ENCODE results near the gene SIGLEC9. TPM values are rescaled to one million over a fixed set of nuclear protein-coding genes. Genes with fewer than 3 reads are reported as not detected.

Gene SIGLEC9
- 0.21 TPM for total RNA-seq

DNA sequence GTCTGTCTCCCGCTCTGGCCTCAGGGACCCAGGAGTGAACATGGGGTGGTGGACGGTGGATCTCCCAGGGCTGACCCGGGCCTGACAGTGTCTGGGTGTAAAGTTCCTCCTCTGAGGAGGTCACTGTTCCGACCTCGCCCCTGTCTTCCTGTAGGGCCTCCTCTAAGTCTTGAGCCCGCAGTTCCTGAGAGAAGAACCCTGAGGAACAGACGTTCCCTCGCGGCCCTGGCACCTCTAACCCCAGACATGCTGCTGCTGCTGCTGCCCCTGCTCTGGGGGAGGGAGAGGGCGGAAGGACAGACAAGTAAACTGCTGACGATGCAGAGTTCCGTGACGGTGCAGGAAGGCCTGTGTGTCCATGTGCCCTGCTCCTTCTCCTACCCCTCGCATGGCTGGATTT, at the start of gene SIGLEC9:
SIGLEC9 (plus strand) TSS at position 178 of the 400 bp plus-strand sequence; CDS start at position 247, 69 bp downstream.
- DNase-seq: no peak

DNA sequence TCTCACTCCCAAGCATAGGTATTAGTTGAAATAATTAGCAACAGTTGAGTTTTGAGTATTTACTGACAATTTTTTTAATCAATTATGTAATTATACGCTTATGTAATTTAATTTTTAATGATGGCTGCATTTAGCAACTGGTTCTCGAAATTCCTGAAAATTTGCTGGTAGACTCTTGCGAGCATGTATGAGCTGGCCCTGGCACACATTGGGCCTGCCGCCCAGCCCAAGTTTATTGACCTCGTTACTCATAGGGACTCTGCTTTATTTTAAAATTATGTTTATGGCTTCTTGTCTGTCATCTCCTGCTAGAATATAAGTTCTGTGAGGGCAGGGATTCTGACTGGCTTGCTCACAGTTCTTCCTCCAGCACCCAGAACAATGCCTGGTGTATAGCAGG, 48.7 kb upstream of the SIGLEC9 start:
- no peak for DNase-seq

DNA sequence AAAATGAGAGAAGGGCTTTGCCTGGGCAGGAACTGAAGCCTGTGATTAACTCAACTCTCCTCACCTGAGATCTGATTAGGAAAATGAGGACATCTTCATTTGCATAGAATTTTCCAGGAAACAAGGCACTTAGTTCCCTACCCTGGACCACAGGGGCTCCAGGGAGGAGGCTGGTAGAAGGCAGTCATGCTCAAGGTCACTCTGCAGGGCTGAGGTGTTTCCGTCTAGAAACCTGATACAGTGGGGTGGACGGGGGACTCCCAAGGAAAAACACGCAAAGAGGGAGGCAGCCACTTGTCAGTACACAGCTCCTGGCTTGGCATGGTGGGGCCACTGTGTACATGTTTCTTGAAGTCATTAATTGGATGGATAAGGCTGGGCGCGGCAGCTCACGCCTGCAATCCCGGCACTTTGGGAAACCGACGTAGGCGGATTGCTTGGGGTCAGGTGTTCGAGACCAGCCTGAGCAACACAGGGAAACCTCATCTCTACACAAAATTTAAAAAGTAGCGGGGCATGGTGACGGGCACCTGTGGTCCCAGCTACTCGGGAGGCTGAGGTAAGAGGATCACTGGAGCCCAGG, 48.0 kb upstream of the SIGLEC9 start:
- DNase-seq: no peak

DNA sequence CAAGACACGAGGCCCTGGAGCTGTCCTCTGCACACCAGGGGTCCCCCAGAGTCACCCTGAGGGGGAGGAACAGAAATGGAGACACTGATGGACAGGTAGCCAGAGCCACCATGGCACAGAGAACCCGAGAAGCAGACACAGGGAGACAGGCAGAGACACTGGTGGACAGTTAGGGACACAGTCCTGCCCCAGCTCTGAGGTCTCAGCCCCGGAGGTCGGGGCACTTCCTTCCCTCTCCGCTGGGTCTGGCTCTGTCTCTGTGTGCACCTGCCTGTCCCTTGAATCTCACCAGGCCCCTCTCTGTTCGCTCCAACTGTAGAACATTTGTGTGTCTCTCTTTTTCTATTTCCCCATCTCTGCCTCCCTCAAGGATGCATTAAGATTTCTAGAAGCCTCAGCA, 46.6 kb upstream of the SIGLEC9 start:
- no peak for DNase-seq

DNA sequence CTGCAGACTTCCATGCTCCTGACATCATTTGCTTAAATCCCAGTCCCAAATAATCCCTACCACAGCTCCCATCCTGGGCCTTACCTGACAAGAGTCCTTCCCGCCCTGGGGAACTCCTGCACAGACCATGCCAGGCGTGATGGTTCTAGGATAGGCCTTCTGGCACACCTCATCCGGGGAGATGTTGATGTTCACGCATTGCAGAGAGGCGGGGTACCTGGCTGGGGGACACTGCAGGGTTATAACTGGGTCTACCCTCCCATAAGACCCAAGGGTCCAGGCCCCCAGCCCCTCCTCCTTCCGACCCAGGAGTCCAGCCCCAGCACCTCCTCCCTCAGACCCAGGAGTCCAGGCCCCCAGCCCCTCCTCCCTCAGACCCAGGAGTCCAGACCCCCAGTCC, 46.0 kb upstream of the SIGLEC9 start:
- no peak for DNase-seq

DNA sequence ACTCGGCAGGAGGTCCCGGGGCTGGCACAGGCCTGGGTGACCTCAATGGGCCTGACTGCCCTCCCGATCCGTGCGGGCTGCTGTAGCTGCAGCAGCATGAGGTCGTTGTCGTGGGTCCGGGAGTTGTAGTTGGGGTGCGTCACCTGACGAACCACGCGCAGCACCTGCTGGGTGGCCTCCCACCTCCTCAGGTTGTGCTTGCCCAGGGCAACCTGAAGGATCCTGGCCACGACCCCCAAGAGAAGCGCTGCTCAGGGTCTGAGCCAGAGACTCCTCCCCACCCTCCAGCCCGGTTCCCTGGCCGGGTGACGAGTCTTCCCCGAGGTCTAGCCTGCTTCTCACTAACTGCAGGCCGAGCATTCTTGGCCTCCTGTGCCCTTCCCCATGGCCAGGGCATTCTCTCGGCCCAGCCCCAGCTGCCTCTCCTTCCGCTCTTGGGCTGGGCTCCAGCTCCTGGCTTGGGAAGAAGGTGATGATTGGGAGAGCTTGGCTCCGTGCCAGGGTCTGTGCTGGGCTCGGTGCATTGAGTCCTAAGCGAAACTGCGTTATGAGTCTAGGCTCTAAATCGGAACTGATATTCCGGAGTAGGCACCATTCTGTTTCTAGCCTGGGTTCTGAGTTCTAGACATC, 45.1 kb upstream of the SIGLEC9 start:
- DNase-seq: no peak

DNA sequence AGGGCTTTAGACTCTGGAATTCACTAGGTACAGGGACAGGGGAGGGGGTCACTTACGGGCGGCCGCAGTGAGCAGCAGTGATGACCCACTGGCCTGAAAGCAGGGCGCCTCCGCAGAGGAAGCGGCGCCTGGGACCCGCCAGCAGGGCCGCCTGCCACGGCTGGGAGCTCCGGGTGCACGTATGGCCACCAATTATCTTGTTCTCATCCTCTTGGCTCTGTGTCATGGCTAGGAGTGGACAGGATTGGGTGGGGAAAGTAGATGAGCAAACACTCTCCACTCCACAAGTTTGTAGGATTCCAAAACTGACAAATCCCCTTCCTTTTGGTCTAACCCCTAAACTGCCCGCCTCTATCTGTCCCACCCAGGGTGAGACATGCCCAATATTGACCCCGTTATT, 43.2 kb upstream of the SIGLEC9 start:
- no peak for DNase-seq

DNA sequence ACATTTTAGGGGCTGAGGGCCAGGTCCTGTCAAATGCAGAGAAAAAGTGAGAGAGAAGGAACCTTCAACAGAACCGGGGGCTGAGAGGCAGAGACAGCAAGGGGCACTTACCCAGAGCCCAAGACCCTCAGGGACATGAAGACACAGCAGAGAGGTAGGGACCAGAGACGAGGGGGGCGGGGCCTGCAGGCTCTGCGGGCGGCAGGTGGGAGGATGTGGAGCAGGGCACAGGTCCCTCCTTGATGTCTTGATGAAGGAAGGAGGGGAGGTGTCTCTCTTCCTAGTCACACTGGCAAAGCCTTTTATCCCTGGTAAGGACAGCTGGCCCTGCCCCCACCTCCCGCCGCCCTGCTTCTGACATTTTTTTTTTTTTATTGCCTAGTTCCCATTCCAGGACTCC, 42.1 kb upstream of the SIGLEC9 start, which contains the start of gene KLK14:
KLK14 (minus strand) TSS at position 277 of the 400 bp plus-strand sequence; CDS start at position 4, 273 bp downstream.
- no peak for DNase-seq

DNA sequence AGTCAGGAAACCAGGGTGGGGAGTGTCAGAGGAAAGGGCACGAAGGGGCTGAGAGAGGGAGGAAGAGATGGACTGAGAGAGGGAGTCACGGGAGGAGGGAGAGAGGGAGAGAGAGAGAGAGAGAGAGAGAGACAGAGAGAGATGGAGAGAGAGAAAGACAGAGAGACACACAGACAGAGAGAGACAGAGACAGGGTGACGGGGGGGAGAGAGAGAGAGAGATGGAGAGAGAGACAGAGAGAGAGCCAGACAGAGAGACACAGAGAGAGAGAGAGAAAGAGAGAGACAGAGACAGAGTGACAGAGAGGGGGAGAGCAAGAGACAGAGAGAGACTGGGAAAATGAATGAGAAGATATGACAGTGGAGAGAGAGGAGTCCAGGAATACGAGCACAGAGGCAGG, 41.5 kb upstream of the SIGLEC9 start:
- DNase-seq: no peak

DNA sequence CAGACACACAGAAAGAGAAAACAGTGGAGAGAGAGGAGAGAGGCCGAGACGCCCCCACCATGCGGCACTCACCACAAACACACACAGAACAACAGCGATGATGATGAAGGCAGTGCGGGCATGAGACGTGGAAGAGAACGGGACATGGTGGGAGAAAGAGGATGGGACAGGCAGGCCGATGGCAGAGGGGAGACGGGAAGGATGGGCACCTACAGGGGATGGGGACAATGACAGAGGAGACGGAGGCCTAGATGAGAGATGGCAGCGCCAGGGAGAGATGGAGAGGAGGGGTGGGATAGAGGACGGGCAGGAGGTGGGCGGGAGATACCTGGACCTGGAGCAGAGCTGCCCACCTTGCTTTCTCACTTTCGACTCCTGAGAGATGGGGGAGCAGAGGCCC, 40.9 kb upstream of the SIGLEC9 start:
- DNase-seq: no peak

DNA sequence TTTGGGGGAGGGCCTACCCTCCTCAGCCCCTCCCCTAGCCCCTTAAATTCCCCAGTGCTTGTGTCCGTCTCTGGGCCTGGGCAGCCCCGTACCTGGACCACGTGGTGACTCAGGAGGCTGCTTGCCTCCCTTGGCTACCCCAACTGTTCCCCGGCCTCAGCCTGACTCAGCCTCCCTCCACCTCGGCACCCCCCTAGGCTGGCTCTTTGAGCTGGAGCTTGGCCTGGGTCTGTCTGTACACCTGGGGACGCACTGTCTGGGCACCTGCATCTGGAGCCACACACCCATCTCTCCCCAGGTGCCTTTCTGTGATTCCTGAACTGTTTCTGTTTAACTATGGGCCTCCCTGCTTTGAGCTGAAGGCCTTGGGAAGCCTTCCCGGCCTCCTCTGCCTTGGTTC, 40.2 kb upstream of the SIGLEC9 start:
- no peak for DNase-seq

DNA sequence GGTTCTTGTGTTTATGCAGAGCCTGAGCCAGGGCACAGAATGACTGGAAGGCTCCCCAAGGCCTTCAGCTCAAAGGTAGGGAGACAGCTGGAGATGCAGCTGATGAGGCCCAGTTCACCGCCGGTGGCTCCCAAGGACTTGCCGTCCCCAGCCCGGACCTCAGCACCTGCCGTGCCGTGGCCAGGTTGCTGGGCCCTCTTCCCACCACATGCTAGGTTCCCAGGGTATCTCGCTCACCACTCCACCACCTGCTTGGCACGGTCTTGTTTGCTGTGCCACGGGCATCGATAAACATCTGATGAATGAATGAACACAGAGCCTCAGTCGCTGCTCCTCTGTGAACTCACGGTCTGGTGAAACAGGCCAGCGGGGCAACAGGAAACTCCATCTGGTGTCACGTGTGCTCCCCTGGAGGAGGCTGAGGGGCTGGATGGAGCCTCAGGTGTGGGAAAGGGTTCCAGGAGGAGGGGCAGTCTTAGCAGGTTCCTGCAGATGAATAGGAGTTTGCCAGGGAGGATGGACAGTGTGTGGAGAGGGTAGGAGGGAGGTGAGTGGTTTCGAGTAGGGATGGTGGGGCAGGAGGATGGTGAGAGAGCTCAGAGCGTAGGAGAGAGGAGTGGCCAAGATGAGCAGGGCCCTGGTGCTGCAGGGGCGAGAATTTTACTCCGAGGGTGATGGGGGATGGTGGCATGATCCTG, 38.4 kb upstream of the SIGLEC9 start:
- no peak for DNase-seq

DNA sequence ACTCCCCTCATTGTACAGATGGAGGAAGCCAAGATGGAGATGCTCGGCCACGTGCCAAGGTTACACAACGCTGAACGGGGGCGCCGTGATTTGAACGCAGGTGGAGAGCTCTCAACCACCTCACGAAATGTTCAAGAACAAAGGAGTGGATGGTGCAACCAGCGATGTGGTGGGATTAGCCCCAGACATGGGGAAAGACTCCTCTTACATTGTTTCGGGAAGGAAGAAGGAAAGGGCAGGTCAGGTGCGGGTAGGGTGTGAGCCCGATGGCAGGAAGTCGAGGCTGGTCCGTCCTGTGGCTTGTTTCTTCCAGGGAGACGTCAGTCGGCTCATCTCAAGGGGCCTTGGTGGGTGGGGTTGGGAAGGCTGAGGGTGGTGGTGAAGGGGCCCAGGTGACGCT, 34.9 kb upstream of the SIGLEC9 start:
- DNase-seq: no peak

DNA sequence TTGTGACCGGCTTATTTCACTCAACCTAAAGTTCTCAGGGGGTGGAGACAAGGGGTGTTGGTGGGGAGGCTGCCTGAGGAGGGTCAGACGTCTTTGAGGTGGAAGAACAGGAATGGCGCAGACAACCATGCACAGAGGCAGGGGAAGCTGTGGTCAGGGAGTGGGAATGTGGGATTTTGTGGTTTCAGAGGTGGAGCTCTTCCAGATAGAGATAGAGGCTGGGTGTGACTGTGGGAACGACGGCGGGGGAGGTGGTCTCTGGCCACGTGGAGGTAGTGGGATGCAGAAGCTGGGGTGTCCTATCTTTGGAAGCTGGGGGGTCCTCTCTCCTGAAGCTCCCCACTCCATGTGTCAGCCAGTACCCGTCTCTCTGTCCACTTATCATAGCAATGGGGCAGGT, 34.2 kb upstream of the SIGLEC9 start:
- DNase-seq: no peak

DNA sequence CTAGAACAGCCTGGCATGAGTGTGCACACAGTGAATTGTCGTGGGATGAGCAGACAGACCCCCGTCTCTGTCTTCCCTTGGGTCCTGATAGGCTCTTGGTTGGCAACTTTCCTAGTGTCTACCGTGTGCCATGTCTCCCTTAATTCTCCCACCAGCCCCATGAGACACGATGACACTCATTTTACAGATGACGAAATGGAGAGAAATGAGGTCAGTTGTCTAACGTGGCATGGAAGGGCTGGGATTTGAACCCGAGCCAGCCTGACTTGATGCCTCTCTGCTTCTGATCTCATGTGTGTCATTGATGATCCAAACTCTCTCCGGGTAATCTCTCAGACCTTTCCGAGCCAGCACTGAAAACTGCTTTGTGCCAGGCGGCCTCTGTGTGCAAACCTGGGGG, 33.6 kb upstream of the SIGLEC9 start:
- no peak for DNase-seq

DNA sequence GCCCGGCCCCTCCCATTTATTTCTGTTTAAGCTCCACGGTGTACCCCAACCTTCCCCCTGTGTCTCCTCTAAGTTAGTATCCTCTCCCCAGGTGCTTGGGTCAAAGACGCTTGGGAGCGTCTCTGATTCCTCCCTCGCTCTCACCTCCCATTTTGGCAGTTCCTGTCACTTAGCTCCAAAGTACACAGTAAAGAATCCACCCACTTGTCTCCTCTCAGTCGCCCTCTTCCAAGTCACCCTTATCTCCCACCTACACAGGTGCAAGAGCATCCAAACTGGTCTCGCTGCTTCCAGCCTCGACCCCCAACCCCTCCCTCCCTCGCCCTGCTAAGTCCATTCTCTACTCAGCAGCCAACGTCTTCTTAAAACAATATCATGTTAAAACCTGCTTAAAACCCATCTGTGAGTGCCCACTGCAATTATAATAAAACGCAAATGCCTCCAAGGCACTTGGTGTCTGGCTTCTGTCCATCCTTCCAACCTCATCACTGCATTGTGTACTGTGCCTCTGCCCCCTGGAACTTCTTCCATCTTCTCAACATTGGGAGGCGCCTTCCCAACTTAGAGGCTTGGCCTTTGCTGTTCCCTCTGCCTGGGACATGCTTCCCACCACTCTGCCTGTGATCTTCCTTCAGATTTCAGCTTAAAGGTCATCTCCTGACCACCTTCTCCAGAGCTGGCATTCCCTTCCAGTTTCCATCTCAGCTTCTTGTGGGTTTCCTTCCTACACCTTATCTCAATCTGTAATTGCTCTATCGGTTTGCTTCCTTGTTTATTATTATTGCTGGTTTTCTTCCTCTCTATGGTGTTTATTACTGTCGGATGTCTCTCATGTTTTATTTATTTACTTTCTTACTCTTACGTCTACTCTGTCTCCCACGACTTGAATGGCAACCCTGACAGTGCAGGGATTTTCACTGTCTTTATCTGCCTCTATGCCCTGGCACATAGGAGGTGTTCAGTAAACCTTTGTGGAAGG, 32.5 kb upstream of the SIGLEC9 start:
- no peak for DNase-seq

DNA sequence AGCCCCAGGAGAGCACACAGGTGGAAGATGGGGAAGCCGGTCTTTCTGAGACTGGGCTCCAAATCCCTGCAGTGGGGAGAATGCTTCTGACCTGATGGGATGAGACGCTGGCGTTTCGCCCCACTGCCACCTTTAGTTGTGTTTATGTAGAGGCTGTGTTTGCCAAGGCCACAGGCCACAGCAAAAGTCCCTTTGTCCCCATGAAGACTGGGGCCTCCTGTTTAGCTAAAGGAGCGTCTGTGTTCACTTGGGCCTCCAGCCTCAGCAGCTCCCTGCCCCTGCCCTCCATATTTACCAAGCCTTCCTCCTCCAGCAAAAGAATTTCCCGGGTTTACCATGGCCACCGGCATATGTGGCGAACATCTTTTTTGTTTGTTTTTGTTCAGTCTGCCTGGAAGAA, 31.6 kb upstream of the SIGLEC9 start:
- DNase-seq: no peak

DNA sequence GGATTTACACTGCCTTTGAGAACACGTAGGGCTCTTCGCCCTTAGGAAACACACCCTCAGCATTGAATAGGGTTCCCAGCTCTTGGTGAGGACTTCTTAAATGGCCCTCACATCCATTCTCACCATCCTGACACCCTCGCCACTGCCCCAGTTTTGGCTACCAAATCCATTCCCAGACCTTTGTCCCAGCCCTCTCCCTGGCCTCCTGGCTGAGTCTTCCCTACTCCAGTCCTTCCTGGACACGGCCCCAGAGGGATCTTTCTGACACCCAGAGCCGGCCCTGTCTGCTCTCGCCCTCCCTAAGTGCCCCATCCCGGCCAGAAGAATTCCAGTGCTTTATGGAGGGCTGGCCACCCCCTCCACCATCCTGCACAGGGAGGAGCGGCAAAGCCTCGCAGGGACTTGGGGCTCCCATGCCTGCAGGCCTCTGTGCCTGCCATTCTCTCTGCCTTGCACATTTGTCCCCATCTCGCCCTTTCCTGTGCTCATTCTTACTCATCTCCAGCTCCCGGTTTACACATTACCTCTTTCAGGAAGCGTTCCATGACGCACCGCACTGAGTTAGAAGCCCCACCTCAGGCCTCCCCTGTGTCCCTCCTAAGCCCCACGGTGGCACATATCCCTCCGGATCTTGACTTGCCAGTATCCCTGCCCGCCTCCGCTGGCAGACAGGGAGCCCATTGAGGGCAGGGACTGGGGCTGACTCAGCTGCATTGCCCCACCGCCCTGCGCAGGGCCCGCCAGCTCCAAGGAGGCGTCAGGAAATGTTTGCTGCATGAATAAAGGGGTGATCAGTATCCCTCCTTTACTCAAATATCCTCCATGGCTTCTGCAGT, 31.0 kb upstream of the SIGLEC9 start:
- no peak for DNase-seq

DNA sequence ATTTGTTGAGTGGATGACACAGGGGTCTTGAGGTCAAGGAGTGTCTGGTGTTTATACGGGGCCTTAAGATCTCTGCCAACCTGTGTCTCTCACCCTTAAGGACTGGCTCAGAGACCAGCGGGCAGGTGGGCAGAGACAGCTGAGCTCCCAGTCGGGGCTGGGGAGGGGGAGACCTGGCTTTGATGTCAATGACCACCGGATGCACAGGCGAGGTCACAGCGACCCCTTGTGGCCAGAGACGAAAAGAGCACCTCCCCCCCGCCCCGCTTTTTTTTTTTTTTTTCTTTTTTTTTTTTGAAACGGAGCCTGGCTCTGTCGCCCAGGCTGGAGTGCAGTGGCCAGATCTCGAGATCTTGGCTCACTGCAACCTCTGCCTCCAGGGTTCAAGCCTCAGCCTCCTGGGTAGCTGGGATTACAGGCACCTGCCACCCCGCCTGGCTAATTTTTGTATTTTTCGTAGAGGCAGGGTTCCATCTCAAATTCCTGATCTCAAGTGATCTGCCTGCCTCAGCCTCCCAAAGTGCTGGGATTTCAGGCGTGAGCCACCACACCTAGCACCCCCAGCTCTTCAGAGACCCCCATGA, 29.9 kb upstream of the SIGLEC9 start:
- DNase-seq: peak; percentile 45

DNA sequence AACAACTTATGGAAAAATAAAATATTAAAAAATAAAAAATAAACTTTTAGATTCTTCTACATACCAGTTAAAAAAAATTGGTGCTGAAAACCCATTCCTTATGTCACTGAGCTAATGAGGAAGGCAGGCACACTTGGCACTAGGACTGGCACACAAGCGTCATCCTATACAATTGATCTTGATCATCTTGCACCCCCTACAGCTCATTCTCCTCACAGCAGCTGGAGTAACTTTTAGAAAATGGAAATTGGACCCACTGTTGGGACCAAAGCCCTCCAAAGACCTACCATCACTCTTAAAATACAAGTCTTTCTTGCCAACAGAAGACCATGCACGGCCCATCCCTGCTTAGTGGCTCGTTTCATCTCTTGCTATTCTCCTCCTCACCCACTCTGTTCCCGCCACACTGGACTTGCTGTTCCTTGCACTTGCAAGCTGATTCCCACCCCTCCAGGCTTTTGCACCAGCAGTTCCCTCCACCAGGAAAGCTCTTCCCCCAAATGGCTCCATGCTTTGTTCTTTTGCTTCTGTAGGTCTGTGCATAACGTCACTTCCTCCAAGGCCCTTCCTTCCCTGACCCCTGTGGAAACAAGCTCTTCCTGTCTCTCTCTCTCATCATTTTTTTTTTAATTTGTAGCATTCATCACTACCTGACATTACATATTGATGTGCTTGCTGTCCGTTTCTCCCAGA, 28.1 kb upstream of the SIGLEC9 start:
- DNase-seq: no peak

All from tongue (tissue), 2 donors.